DND-41 (cell line): ENCODE measurements around the gene NCAPD3.

Source experiments
- CTCF ChIP-seq: IDR thresholded peaks from 2 replicates; pipeline ENCODE4 v1.5.1; 2012; ENCODE audit warnings: borderline replicate concordance, low read length, moderate library complexity, mild to moderate bottlenecking; ENCODE audit not compliant: poor library complexity, severe bottlenecking; ENCODE audit errors: extremely low read depth
- EZH2 ChIP-seq: IDR thresholded peaks from 3 replicates; pipeline ENCODE4 v1.6.1; 2012; ENCODE audit warnings: borderline replicate concordance, low read depth, mild to moderate bottlenecking, moderate library complexity, low read length, inconsistent platforms; ENCODE audit not compliant: severe bottlenecking

- no peak for TF ChIP-seq CTCF
- TF ChIP-seq EZH2, result no peak
Observed at GRCh38 chr11:134134167-134134566, 89.6 kb downstream of the NCAPD3 start.
